ENCODE data around the gene ENDOU. TPM values are rescaled to one million over a fixed set of nuclear protein-coding genes. Genes with fewer than 3 reads are reported as not detected.

Gene ENDOU
- polyA plus RNA-seq, 1 of the 3 experiments (the other 2 are of a cell fraction) = not detected

- ChIA-PET CTCF (interaction anchor here (0.6 to 43.0 kb wide), 18 partner anchors 11 to 473 kb away, joined by 3 to 1294 read pairs (median 14); partner anchors contain the start of genes ENDOU, RAPGEF3, RPAP3 and SLC48A1), POLR2A (no interaction called here)
- Histone ChIP-seq H4K20me1 (ENCODE audit: insufficient read depth) (no peaks in the 10 kb centered on the region), H3K9ac (no peak overlapping the region), H3K9me2 (no peaks in the 10 kb centered on the region), H3K4me1 (ENCODE audit: control insufficient read depth in 1 of 2, insufficient read depth in 2 of 2, low read depth in 1 of 2, low read length in 1 of 2) (peaks cover 4 to 14% of the 10 kb centered on the region in 2 experiments; a peak in 2 of 4 replicates), H3K36me3 (replicated peaks in 1 of 2; ENCODE audit: control insufficient read depth in 1 of 2, insufficient read depth in 2 of 2, low read length in 1 of 2) (no peaks in the 10 kb centered on the region), H3K4me2 (no peak overlapping the region), H3K79me2 (ENCODE audit: insufficient read depth) (no peaks in the 10 kb centered on the region), H3F3A (replicated peaks; ENCODE audit: insufficient read depth) (no peaks in the 10 kb centered on the region), H3K27ac (ENCODE audit: low read depth in 2 of 2, low read length in 1 of 2) (no peak overlapping the region), H2AFZ (ENCODE audit: low read depth) (no peak overlapping the region), H3K4me3 (ENCODE audit: low read depth in 2 of 2, low read length in 1 of 2) (no peak overlapping the region), H3K27me3 (ENCODE audit: insufficient read depth) (no peaks in the 10 kb centered on the region), H3K9me3 (no peaks in the 10 kb centered on the region)
- TF ChIP-seq TAF1 (IDR thresholded peaks at IDR 0.05; ENCODE audit: borderline replicate concordance, low read depth, low read length) (no peak), ELF1 (IDR thresholded peaks at IDR 0.05) (no peak), FOXJ3 (CRISPR knock-in tag; IDR thresholded peaks at IDR 0.05) (no peak), YY1 (IDR thresholded peaks at IDR 0.05; ENCODE audit: low read depth) (no peak), MXI1 (IDR thresholded peaks at IDR 0.05; ENCODE audit: low read depth, low read length) (no peak), SIN3A (IDR thresholded peaks at IDR 0.05; ENCODE audit: borderline replicate concordance, low read depth, low read length) (no peak), RCOR1 (IDR thresholded peaks at IDR 0.05; ENCODE audit: low read length) (no peak), REST (IDR thresholded peaks at IDR 0.05; ENCODE audit: low read depth, low read length) (no peak), ZBTB33 (IDR thresholded peaks at IDR 0.05; ENCODE audit: borderline replicate concordance, low read depth) (no peak), RAD21 (IDR thresholded peaks at IDR 0.05; ENCODE audit: low read length) (no peak), FOSL2 (IDR thresholded peaks at IDR 0.05; ENCODE audit: borderline replicate concordance, low read depth) (no peak), GATA2 (CRISPR knock-in tag; IDR thresholded peaks at IDR 0.05) (no peak), JUND (IDR thresholded peaks at IDR 0.05) (no peak), POLR2AphosphoS5 (IDR thresholded peaks at IDR 0.05; ENCODE audit: low read depth, low read length) (no peak), IRF3 (IDR thresholded peaks at IDR 0.05; ENCODE audit: low read depth, low read length) (no peak), MEF2A (IDR thresholded peaks at IDR 0.05; ENCODE audit: borderline replicate concordance, low read depth) (no peak), MAX (IDR thresholded peaks at IDR 0.05; ENCODE audit: low read depth) (no peak), RXRA (IDR thresholded peaks at IDR 0.05; ENCODE audit: borderline replicate concordance, low read depth) (no peak)
- WGBS (ENCODE audit: low lambda C conversion rate) = 80% methylated on average over 2 of the region's 6 CpGs
- DNase-seq = no peak
Observed at GRCh38 chr12:47717046-47717442, 8.2 kb downstream of the ENDOU start.
